Chondrocyte (in vitro differentiated cells): ENCODE results near the gene L3MBTL3. TPM values are rescaled to one million over a fixed set of nuclear protein-coding genes. Genes with fewer than 3 reads are reported as not detected.

Source experiments
- DNase-seq: peaks from one replicate; pipeline ENCODE4 v3.0.0; 2021; ENCODE audit warnings: mixed read lengths, low spot score
- H3K27ac Mint-ChIP-seq: one replicate; pipeline ENCODE4 v1.8.0; 2021; ENCODE audit warnings: mild to moderate bottlenecking, moderate library complexity, mixed read lengths; ENCODE audit not compliant: unreplicated experiment
- H3K27me3 Mint-ChIP-seq: 2 replicates; pipeline ENCODE4 v1.8.0; 2021; ENCODE audit warnings: low read depth, mixed read lengths
- H3K36me3 Mint-ChIP-seq: 2 replicates; pipeline ENCODE4 v1.8.0; 2021; ENCODE audit warnings: low read depth, mixed read lengths
- H3K4me1 Mint-ChIP-seq: 2 replicates; pipeline ENCODE4 v1.8.0; 2021; ENCODE audit warnings: low read depth, mild to moderate bottlenecking, mixed read lengths
- H3K4me3 Mint-ChIP-seq: one replicate; pipeline ENCODE4 v1.8.0; 2021; ENCODE audit warnings: mild to moderate bottlenecking, moderate library complexity, mixed read lengths; ENCODE audit not compliant: unreplicated experiment
- H3K9me3 Mint-ChIP-seq: 2 replicates; pipeline ENCODE4 v1.8.0; 2021; ENCODE audit warnings: low read depth, mixed read lengths
- CTCF ChIP-seq: fragments of 200-600 bp; sonication (generic); IDR thresholded peaks from 2 replicates; pipeline ENCODE4 v1.5.0; 2021; ENCODE audit warnings: antibody characterized with exemption, mild to moderate bottlenecking, moderate library complexity
- total RNA-seq: library from RNA; stranded (reverse); gene quantifications from 3 replicates; pipeline ENCODE4 v1.2.1, GENCODE V29; 2021

Gene L3MBTL3
- total RNA-seq, 1 donor from 2014 or later = 15.4 TPM

GRCh38 chr6:130119211-130119610, 100.8 kb downstream of the L3MBTL3 start:
- DNase-seq = no peak
- peaks cover 6% of the 10 kb centered on the region for H3K4me1 Mint-ChIP-seq
- no peak overlapping the region for H3K27ac Mint-ChIP-seq
- no peaks in the 10 kb centered on the region for H3K36me3 Mint-ChIP-seq
- H3K4me3 Mint-ChIP-seq = no peak overlapping the region
- no peak for TF ChIP-seq CTCF
- no peaks in the 10 kb centered on the region for H3K27me3 Mint-ChIP-seq
- no peaks in the 10 kb centered on the region for H3K9me3 Mint-ChIP-seq

DNA sequence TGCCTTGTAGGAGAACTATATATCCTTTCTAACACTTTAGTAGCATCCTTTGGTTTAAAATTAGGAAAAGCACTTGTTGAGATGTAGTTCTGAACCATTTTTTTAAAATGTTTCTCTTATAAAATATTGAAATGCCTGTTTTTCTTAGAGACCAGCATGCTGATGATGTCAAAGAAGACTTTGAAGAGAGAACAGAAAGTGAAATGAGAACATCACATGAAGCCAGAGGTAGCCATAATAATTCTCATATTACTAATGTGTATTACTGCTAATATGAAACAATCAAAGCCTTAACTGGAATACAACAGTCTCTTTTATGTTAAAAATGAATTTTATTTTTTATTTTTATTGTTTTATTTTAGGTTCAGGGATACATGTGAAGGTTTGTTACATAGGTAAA, 102.3 kb downstream of the L3MBTL3 start:
- no peaks in the 10 kb centered on the region for H3K27me3 Mint-ChIP-seq
- no peak for DNase-seq
- no peak overlapping the region for H3K27ac Mint-ChIP-seq
- H3K36me3 Mint-ChIP-seq = no peaks in the 10 kb centered on the region
- TF ChIP-seq CTCF = no peak
- no peaks in the 10 kb centered on the region for H3K4me1 Mint-ChIP-seq
- no peaks in the 10 kb centered on the region for H3K9me3 Mint-ChIP-seq
- H3K4me3 Mint-ChIP-seq = no peak overlapping the region

- H3K36me3 Mint-ChIP-seq = no peaks in the 10 kb centered on the region
Measured at GRCh38 chr6:130122243-130122642, 103.9 kb downstream of the L3MBTL3 start.

DNA sequence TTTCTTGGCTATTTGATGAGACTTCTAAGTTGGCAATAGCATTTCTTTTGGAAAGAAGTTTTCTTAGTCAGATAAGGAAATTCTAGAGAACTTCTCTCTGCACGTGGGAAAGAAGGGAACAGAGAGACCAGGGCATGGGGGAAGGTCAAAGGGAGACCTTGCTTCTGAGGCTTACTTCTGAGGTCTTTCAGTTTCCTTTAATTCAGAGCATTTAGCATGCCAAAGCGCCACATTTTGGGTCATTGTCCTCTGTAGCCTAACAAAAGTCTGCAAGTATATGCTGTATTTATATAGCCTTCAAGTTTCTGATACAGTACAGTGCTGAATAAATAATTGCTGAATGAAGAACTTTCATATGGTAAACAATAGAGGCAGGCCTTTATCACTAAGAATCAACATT, 108.8 kb downstream of the L3MBTL3 start:
- Mint-ChIP-seq H3K4me3 (no peak overlapping the region), H3K9me3 (no peaks in the 10 kb centered on the region), H3K36me3 (no peaks in the 10 kb centered on the region), H3K27me3 (no peaks in the 10 kb centered on the region), H3K27ac (no peak overlapping the region), H3K4me1 (peaks cover 9% of the 10 kb centered on the region)
- TF ChIP-seq CTCF = no peak
- DNase-seq = no peak

More at GRCh38 chr6:130122243-130122642, 103.9 kb downstream of the L3MBTL3 start:
- no peak for TF ChIP-seq CTCF
- Mint-ChIP-seq H3K27ac (no peak overlapping the region), H3K9me3 (no peaks in the 10 kb centered on the region), H3K27me3 (no peaks in the 10 kb centered on the region), H3K4me3 (no peak overlapping the region), H3K4me1 (no peaks in the 10 kb centered on the region)
- no peak for DNase-seq

- Mint-ChIP-seq H3K4me3 (no peak overlapping the region), H3K4me1 (peaks cover 9% of the 10 kb centered on the region), H3K27me3 (no peaks in the 10 kb centered on the region), H3K27ac (no peak overlapping the region), H3K9me3 (no peaks in the 10 kb centered on the region), H3K36me3 (no peaks in the 10 kb centered on the region)
- TF ChIP-seq CTCF = no peak
- no peak for DNase-seq
Measured at GRCh38 chr6:130128326-130128725, 109.9 kb downstream of the L3MBTL3 start.
